Tibial nerve (tissue), 4 donors: Measurements from ENCODE around the gene CA10. TPM values are rescaled to one million over a fixed set of nuclear protein-coding genes. Genes with fewer than 3 reads are reported as not detected.
A peak's percentile ranks its signal among the peaks of the same experiment; 100 is the strongest.

Experiments used
- DNase-seq, 2 donors: peaks; one replicate each; pipeline ENCODE4 v3.0.0-alpha.2; 2019; ENCODE audit warnings: low spot score in 2 of 2
- H3K27ac ChIP-seq, 4 donors: fragments of 200-600 bp; sonication (generic) in 3 of 4; one replicate each; pipeline ENCODE4 v1.5.1; 2017 to 2019; ENCODE audit warnings: mild to moderate bottlenecking in 1 of 4
- H3K27me3 ChIP-seq, 2 donors: fragments of 200-600 bp; sonication (generic) in 1 of 2; one replicate each; pipeline versions ENCODE4 v1.5.1 to v1.6.0; 2017 to 2019
- H3K36me3 ChIP-seq, 3 donors: fragments of 200-600 bp; sonication (generic); one replicate each; pipeline ENCODE4 v1.5.1; 2018 to 2019
- H3K4me1 ChIP-seq, 4 donors: fragments of 200-600 bp; sonication (generic) in 3 of 4; one replicate each; pipeline ENCODE4 v1.5.1; 2017 to 2019
- H3K4me3 ChIP-seq, 4 donors: fragments of 200-600 bp; sonication (generic) in 3 of 4; one replicate each; pipeline ENCODE4 v1.5.1; 2017 to 2019; ENCODE audit warnings: mild to moderate bottlenecking in 1 of 4, moderate library complexity in 1 of 4
- H3K9me3 ChIP-seq, 4 donors: fragments of 200-600 bp; sonication (generic) in 3 of 4; one replicate each; pipeline ENCODE4 v1.5.1; 2017 to 2019
- EP300 ChIP-seq, 2 donors: sonication (generic); formaldehyde crosslinking; IDR thresholded peaks; one replicate each; pipeline ENCODE4 v1.6.1; 2017; ENCODE audit warnings: antibody characterized with exemption in 2 of 2, mild to moderate bottlenecking in 1 of 2
- POLR2A ChIP-seq, 2 donors: fragments of 450-650 bp; IDR thresholded peaks; one replicate each; pipeline ENCODE4 v1.6.1; 2017; ENCODE audit warnings: antibody characterized with exemption in 2 of 2, mild to moderate bottlenecking in 2 of 2, moderate library complexity in 2 of 2
- WGBS, 2 donors: methylation state at CpG; one replicate each; pipeline ENCODE4 v1.1.5; 2018; 5-methylcytosine and 5-hydroxymethylcytosine counted together
- total RNA-seq, 4 donors: library from RNA; depleted of rRNA; stranded (reverse); fragments of >200 nt; gene quantifications; one replicate each; pipeline ENCODE4 v1.1.0, GENCODE V29; 2016
- TF ChIP-seq, protein P1 (sequence below), 5 experiments: fragments of 200-600 bp in 3 of 5; fragments of 450-650 bp in 2 of 5; sonication (generic) in 3 of 5; IDR thresholded peaks; one replicate each; pipeline ENCODE4 v1.5.1; 2016 to 2019; ENCODE audit warnings: antibody characterized with exemption in 5 of 5, mild to moderate bottlenecking in 3 of 5, moderate library complexity in 2 of 5

Gene CA10
- total RNA-seq, 4 donors from 2014 or later, result not detected

DNA sequence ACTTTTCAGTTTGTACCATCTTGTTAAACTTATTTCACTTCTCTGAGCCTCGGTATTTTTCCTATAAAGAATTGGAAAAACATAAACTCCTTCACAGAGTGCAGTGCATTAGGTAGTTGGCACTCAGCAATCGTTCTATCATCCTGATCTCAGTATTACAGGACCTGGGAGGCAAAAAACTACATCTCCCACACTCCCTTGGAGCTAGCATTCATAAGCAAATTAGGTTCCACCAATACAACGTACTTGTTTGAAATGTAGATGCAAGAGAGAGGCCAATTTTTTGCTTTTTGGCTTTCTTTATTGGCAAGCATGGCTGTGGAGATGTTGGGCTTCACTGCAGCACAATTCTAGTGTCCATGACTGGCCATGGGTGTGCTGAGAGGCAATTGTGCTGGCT, 285.2 kb downstream of the CA10 start:
- H3K27me3 ChIP-seq, result no peaks in the 10 kb centered on the region
- no peak overlapping the region for H3K27ac ChIP-seq
- H3K9me3 ChIP-seq, result no peaks in the 10 kb centered on the region
- no peaks in the 10 kb centered on the region for H3K4me1 ChIP-seq
- no peak for DNase-seq
- no peak overlapping the region for H3K4me3 ChIP-seq
- TF ChIP-seq EP300 (IDR thresholded peaks at IDR 0.05) (no peak), POLR2A (IDR thresholded peaks at IDR 0.05) (no peak)
- TF ChIP-seq, protein P1, sequence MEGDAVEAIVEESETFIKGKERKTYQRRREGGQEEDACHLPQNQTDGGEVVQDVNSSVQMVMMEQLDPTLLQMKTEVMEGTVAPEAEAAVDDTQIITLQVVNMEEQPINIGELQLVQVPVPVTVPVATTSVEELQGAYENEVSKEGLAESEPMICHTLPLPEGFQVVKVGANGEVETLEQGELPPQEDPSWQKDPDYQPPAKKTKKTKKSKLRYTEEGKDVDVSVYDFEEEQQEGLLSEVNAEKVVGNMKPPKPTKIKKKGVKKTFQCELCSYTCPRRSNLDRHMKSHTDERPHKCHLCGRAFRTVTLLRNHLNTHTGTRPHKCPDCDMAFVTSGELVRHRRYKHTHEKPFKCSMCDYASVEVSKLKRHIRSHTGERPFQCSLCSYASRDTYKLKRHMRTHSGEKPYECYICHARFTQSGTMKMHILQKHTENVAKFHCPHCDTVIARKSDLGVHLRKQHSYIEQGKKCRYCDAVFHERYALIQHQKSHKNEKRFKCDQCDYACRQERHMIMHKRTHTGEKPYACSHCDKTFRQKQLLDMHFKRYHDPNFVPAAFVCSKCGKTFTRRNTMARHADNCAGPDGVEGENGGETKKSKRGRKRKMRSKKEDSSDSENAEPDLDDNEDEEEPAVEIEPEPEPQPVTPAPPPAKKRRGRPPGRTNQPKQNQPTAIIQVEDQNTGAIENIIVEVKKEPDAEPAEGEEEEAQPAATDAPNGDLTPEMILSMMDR (IDR thresholded peaks at IDR 0.05), result no peak
- 36 to 37% methylated on average over 3 of the region's 3 CpGs for WGBS, 2 donors
- no peaks in the 10 kb centered on the region for H3K36me3 ChIP-seq

DNA sequence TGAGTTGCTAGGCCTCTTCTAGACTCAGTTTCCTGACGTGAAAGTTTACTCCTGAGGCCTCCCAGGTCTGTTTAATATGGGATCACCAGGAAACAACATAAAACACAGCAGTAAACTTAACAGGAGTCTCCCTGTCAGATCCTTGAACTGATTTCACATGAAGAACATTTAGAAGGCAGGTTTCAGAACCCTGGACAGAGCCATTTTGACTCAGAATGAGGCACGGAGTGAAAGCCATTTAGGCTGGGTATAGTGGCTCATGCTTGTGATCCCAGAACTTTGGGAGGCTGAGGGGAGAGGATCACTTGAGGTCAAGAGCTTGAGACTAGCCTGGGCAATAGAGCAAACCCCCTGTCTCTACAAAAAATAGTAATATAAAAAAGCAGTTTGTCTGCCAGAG, 289.1 kb downstream of the CA10 start:
- 3 to 7% methylated on average over 2 of the region's 2 CpGs for WGBS, 2 donors
- Histone ChIP-seq H3K36me3 (no peaks in the 10 kb centered on the region), H3K4me1 (no peaks in the 10 kb centered on the region), H3K27ac (no peak overlapping the region), H3K4me3 (no peak overlapping the region), H3K9me3 (no peaks in the 10 kb centered on the region), H3K27me3 (no peaks in the 10 kb centered on the region)
- TF ChIP-seq, protein P1 (IDR thresholded peaks at IDR 0.05), result no peak
- TF ChIP-seq POLR2A (IDR thresholded peaks at IDR 0.05) (no peak), EP300 (IDR thresholded peaks at IDR 0.05) (no peak)
- DNase-seq, result no peak

DNA sequence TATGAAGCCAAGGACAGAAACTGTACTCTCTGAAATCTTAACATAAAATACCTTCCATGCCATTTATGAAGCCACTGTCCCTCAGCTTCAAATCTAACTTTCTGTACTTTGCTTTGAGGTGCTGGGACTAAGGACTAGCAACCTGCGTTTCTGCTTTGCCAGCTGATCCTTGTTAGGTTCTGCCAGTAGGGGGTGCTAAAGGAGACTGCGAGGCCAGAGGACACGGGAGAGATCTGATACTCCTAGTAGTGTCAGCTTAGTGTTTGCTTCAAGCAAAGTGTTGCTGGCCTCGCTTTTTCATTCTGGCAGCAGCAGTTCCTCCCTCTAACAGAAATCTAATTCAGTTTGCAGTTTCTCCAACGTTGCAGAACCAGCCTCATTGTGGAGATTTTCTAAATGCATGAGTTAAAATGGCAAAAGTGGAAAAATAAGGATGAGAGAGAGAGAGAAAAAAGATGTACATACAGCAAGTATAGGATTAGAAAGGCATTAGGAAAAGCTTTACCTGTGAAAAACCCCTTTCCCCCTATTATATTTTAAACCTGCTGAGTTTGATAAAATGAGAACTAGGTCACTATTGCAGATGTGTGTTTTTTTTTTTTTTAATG, 297.5 kb downstream of the CA10 start:
- WGBS, 2 donors, result 6% methylated on average over 5 of the region's 5 CpGs
- Histone ChIP-seq H3K27ac (no peak overlapping the region), H3K4me3 (no peak overlapping the region), H3K9me3 (no peaks in the 10 kb centered on the region), H3K27me3 (no peaks in the 10 kb centered on the region), H3K36me3 (no peaks in the 10 kb centered on the region), H3K4me1 (no peaks in the 10 kb centered on the region)
- no peak for TF ChIP-seq EP300 (IDR thresholded peaks at IDR 0.05)
- no peak for TF ChIP-seq POLR2A (IDR thresholded peaks at IDR 0.05)
- TF ChIP-seq, protein P1 (IDR thresholded peaks at IDR 0.05), result peak in 1 of 5 experiments; percentile 23
- no peak for DNase-seq

DNA sequence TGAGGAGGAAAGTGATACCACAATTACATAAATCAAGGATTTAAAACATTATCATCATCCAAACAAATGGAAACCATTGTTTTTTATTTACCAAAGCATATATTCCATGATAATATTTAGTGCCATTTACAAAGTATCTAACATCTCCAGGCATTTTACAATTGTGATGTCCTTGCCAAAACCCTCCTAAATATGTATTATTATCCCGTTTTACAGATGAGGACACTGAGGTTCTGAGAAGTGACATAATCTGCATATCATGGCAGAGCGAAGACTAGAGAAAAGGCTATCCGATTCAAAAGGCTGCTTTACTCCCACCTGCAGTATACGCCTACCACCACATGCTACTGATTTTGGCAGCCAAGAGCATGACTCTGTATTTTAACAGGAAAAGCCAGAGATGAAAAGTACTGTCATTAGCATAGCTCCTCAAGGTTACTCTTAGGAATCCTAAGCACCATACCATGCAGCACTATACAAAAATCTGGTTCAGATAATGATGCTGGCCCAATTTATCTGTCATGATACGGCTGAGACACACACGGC, 301.4 kb downstream of the CA10 start:
- WGBS, 2 donors, result 66 to 70% methylated on average over 6 of the region's 6 CpGs

DNA sequence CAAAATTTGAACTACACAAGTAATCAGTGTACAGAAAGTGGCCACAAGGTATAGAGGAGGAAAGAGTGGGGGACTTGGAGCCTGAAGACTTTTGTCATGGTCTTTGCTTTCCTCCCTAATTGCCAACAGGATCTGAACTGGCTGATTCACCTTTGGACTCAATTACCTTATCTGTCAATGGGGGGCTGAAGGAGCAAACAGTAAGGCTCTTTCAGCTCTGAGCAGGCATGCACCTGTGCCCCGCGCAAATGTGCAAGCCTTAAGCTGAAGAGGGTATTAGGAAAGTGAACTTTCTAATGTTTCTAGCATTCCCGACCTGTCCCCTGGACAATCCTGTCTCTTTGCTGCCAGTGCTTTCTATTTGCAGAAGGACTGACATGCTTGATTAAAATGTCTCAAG, 302.7 kb downstream of the CA10 start:
- 79 to 93% methylated on average over 3 of the region's 3 CpGs for WGBS, 2 donors
- Histone ChIP-seq H3K4me3 (no peak overlapping the region), H3K4me1 (no peaks in the 10 kb centered on the region), H3K27me3 (no peaks in the 10 kb centered on the region), H3K9me3 (no peaks in the 10 kb centered on the region), H3K36me3 (no peaks in the 10 kb centered on the region), H3K27ac (no peak overlapping the region)
- TF ChIP-seq POLR2A (IDR thresholded peaks at IDR 0.05), result no peak
- TF ChIP-seq, protein P1 (IDR thresholded peaks at IDR 0.05), result no peak
- TF ChIP-seq EP300 (IDR thresholded peaks at IDR 0.05), result no peak
- no peak for DNase-seq

More for the DNA sequence above, 301.4 kb downstream of the CA10 start:
- no peaks in the 10 kb centered on the region for H3K4me1 ChIP-seq
- no peak overlapping the region for H3K27ac ChIP-seq
- H3K36me3 ChIP-seq, result no peaks in the 10 kb centered on the region
- no peak for DNase-seq
- H3K9me3 ChIP-seq, result no peaks in the 10 kb centered on the region
- H3K27me3 ChIP-seq, result no peaks in the 10 kb centered on the region
- no peak for TF ChIP-seq EP300 (IDR thresholded peaks at IDR 0.05)
- no peak overlapping the region for H3K4me3 ChIP-seq
